Right ventricle myocardium inferior (tissue), 1 donor: Measurements from ENCODE around the gene EXOC1. TPM values are rescaled to one million over a fixed set of nuclear protein-coding genes. Genes with fewer than 3 reads are reported as not detected.
A peak's percentile ranks its signal among the peaks of the same experiment; 100 is the strongest.
"Not testable (repeated sequence)": the region's sequence is repeated elsewhere in the genome, so short reads cannot be mapped to it uniquely, and the experiment has no call there.

ENCODE experiments used
- ATAC-seq: fragments of 200-7000 bp; cut with Tn5 transposase; one replicate; pipeline ENCODE4 v1.9.1; 2020; ENCODE audit warnings: mild to moderate bottlenecking, moderate library complexity
- DNase-seq: peaks from one replicate; pipeline ENCODE4 v3.0.0; 2021; ENCODE audit errors: missing footprints
- intact Hi-C: fragments of 100-400 bp; cut with DNase I; formaldehyde crosslinking; loops from one replicate; pipeline ENCODE4 v1.11.0; 2022
- long read RNA-seq: library from polyadenylated mRNA; unstranded; transcript quantifications from one replicate; pipeline ENCODE4 v2.0.0, GENCODE V29; 2021
- total RNA-seq: library from RNA; stranded (reverse); fragmentation: NEBNext Ultra II Directional; extraction: Animal tissue kit (Norgen Biotek cat#: 25700); gene quantifications from one replicate; pipeline ENCODE4 v1.2.1, GENCODE V29; 2021
- donor health status: DM: no; HTN: yes; CAD: no; lungs with severe emphysema.

Gene EXOC1
- 19.8 TPM for total RNA-seq
- long read RNA-seq, partial matches to known transcripts = 1 of 12 reads
- long read RNA-seq, other reads (novel, unspliced or antisense) = 9 of 12 reads

- intact Hi-C loops = loop anchor here (5.0 kb wide), 3 partner anchors 94 to 456 kb away; partner anchors contain the start of genes CEP135, CLOCK and TMEM165
- peak; percentile 99 for ATAC-seq
- peak; percentile 100 for DNase-seq
Observed at GRCh38 chr4:55853484-55854046, at the start of gene EXOC1. Gene EXOC1, plus strand, starts transcription at chr4:55853648. Its CDS starts 4,676 bp downstream, at chr4:55858324.

- intact Hi-C loops = no loop called here
- no peak for DNase-seq
- ATAC-seq = no peak
Observed at GRCh38 chr4:55807556-55807955, 45.9 kb upstream of the EXOC1 start.

- ATAC-seq (no peak), DNase-seq (peak; percentile 39)
- intact Hi-C loops = no loop called here
Observed at GRCh38 chr4:55808186-55808585, 45.3 kb upstream of the EXOC1 start.

- ATAC-seq = no peak
- DNase-seq = no peak
- intact Hi-C loops = no loop called here
Observed at GRCh38 chr4:55808632-55809031, 44.8 kb upstream of the EXOC1 start.

- ATAC-seq (no peak), DNase-seq (no peak)
- intact Hi-C loops = no loop called here
Observed at GRCh38 chr4:55817691-55818090, 35.8 kb upstream of the EXOC1 start.

GRCh38 chr4:55819634-55820033, 33.8 kb upstream of the EXOC1 start, which contains the start of gene EXOC1L:
Gene EXOC1L, plus strand, starts transcription at chr4:55819790. Its CDS starts 237 bp downstream, at chr4:55820027.
- ATAC-seq (no peak), DNase-seq (no peak)
- intact Hi-C loops = no loop called here

GRCh38 chr4:55820279-55820678, 33.2 kb upstream of the EXOC1 start:
- ATAC-seq (no peak), DNase-seq (no peak)
- intact Hi-C loops = no loop called here

GRCh38 chr4:55822329-55822728, 31.1 kb upstream of the EXOC1 start:
- no peak for ATAC-seq
- intact Hi-C loops = no loop called here
- no peak for DNase-seq

- ATAC-seq (no peak), DNase-seq (no peak)
- intact Hi-C loops = no loop called here
Observed at GRCh38 chr4:55824865-55825264, 28.6 kb upstream of the EXOC1 start.

- intact Hi-C loops = no loop called here
- DNase-seq (no peak), ATAC-seq (no peak)
Observed at GRCh38 chr4:55826986-55827385, 26.5 kb upstream of the EXOC1 start.

GRCh38 chr4:55827582-55827981, 25.9 kb upstream of the EXOC1 start:
- no peak for ATAC-seq
- intact Hi-C loops = no loop called here
- no peak for DNase-seq

GRCh38 chr4:55830048-55830447, 23.4 kb upstream of the EXOC1 start:
- DNase-seq = no peak
- intact Hi-C loops = no loop called here
- no peak for ATAC-seq

- ATAC-seq = no peak
- intact Hi-C loops = no loop called here
- no peak for DNase-seq
Observed at GRCh38 chr4:55830716-55831115, 22.7 kb upstream of the EXOC1 start.

GRCh38 chr4:55834086-55834795, 19.2 kb upstream of the EXOC1 start:
- DNase-seq (no peak), ATAC-seq (no peak)
- intact Hi-C loops = no loop called here

- ATAC-seq (no peak), DNase-seq (no peak)
- intact Hi-C loops = no loop called here
Observed at GRCh38 chr4:55837903-55838302, 15.5 kb upstream of the EXOC1 start.

- no peak for ATAC-seq
- intact Hi-C loops = no loop called here
- no peak for DNase-seq
Observed at GRCh38 chr4:55838356-55838755, 15.1 kb upstream of the EXOC1 start.

- DNase-seq (no peak), ATAC-seq (no peak)
- intact Hi-C loops = no loop called here
Observed at GRCh38 chr4:55838952-55839351, 14.5 kb upstream of the EXOC1 start.

GRCh38 chr4:55840956-55841355, 12.5 kb upstream of the EXOC1 start:
- no peak for ATAC-seq
- intact Hi-C loops = no loop called here
- DNase-seq = no peak

GRCh38 chr4:55841373-55842239, 11.8 kb upstream of the EXOC1 start:
- DNase-seq, intact Hi-C loops, ATAC-seq: not testable (repeated sequence)
